Measurements from ENCODE around the gene DPP4.

DNA sequence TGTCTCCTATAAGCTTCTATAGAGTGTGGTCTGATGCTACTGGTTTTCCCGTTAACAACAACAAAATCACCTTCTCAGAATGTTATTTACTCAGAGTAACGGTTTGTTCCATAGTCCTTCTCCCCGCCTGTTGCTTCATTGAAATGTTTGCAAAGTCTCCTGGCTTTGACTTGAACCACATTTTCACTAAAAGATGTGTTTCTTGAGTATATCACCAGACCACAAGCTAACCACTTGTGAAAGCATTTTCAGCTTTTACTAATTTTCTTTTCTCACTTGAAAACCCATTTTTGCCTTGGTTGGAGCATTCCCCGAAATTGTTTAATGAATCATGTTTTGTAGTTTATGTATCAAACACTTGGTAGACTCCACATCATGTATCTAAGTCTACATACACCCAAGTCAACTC is 121.2 kb downstream of the DPP4 start:
- TF ChIP-seq POLR2A (IDR thresholded peaks at IDR 0.05): no peak
- TF ChIP-seq, protein P1, sequence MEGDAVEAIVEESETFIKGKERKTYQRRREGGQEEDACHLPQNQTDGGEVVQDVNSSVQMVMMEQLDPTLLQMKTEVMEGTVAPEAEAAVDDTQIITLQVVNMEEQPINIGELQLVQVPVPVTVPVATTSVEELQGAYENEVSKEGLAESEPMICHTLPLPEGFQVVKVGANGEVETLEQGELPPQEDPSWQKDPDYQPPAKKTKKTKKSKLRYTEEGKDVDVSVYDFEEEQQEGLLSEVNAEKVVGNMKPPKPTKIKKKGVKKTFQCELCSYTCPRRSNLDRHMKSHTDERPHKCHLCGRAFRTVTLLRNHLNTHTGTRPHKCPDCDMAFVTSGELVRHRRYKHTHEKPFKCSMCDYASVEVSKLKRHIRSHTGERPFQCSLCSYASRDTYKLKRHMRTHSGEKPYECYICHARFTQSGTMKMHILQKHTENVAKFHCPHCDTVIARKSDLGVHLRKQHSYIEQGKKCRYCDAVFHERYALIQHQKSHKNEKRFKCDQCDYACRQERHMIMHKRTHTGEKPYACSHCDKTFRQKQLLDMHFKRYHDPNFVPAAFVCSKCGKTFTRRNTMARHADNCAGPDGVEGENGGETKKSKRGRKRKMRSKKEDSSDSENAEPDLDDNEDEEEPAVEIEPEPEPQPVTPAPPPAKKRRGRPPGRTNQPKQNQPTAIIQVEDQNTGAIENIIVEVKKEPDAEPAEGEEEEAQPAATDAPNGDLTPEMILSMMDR (IDR thresholded peaks at IDR 0.05): no peak
